ENCODE measurements around the gene IFT52.

DNA sequence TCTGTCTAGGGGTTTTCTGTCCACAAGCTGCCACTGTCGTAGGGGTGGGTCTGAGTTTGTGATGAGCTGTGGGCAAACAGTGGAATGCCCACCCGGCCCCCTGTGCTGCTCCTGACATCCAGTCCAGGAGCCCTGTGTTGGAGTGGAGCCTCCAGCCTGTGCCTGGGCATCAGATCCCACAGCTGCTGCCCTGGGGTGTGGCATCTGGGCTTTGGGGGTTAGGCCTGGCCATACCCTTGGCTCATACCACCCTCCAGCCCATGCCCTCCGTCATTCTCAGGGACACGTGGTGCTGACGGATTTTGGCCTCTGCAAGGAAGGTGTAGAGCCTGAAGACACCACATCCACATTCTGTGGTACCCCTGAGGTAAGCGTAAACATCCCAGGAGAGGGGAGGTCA lies 19.0 kb upstream of the IFT52 start:
- TF ChIP-seq EP300 (IDR thresholded peaks at IDR 0.05; ENCODE audit: borderline replicate concordance) (no peak), CREB1 (IDR thresholded peaks at IDR 0.05; ENCODE audit: low read depth) (no peak)
- TF ChIP-seq, protein P1, sequence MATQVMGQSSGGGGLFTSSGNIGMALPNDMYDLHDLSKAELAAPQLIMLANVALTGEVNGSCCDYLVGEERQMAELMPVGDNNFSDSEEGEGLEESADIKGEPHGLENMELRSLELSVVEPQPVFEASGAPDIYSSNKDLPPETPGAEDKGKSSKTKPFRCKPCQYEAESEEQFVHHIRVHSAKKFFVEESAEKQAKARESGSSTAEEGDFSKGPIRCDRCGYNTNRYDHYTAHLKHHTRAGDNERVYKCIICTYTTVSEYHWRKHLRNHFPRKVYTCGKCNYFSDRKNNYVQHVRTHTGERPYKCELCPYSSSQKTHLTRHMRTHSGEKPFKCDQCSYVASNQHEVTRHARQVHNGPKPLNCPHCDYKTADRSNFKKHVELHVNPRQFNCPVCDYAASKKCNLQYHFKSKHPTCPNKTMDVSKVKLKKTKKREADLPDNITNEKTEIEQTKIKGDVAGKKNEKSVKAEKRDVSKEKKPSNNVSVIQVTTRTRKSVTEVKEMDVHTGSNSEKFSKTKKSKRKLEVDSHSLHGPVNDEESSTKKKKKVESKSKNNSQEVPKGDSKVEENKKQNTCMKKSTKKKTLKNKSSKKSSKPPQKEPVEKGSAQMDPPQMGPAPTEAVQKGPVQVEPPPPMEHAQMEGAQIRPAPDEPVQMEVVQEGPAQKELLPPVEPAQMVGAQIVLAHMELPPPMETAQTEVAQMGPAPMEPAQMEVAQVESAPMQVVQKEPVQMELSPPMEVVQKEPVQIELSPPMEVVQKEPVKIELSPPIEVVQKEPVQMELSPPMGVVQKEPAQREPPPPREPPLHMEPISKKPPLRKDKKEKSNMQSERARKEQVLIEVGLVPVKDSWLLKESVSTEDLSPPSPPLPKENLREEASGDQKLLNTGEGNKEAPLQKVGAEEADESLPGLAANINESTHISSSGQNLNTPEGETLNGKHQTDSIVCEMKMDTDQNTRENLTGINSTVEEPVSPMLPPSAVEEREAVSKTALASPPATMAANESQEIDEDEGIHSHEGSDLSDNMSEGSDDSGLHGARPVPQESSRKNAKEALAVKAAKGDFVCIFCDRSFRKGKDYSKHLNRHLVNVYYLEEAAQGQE (IDR thresholded peaks at IDR 0.05; ENCODE audit: low read depth), result no peak
